Measurements from ENCODE around the gene OR7G1.

The OR7G1 gene, protein sequence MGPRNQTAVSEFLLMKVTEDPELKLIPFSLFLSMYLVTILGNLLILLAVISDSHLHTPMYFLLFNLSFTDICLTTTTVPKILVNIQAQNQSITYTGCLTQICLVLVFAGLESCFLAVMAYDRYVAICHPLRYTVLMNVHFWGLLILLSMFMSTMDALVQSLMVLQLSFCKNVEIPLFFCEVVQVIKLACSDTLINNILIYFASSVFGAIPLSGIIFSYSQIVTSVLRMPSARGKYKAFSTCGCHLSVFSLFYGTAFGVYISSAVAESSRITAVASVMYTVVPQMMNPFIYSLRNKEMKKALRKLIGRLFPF

DNA sequence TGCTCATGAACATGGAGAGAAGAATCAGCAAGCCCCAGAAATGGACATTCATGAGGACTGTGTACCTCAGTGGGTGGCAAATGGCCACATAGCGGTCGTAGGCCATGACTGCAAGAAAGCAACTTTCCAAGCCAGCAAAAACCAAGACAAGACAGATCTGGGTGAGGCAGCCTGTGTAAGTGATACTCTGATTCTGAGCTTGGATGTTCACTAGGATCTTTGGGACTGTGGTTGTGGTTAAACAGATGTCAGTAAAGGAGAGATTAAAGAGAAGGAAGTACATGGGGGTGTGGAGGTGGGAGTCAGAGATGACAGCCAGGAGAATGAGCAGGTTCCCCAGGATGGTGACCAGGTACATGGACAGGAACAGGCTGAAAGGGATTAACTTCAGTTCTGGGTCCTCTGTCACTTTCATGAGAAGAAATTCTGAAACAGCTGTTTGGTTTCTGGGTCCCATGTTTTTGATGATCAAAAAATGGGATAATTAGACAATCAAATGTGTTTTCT is at the start of gene OR7G1:
Gene OR7G1, minus strand, starts transcription at position 457 of the 507 bp plus-strand sequence. Its CDS starts 0 bp downstream, at position 457.
- DNase-seq, result no peak

DNA sequence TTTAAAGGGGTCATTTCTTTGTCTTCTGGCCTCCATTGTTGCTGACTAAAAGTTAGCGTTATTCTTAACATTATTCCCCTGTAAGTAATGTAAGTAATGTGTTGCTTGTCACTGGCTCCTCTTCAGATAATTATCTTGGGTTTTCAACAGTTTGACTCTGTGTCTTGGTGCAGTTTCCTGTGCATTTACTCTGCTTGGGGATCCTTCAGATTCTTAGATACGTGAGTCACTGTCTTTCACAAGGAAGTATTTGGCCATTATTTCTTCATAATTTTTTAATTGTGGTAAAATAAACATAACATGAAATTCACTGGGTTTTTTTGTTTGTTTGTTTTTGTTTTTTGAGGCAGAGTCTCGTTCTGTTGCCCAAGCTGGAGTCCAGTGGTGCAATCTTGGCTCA is 49.7 kb upstream of the OR7G1 start:
- DNase-seq, result no peak

DNA sequence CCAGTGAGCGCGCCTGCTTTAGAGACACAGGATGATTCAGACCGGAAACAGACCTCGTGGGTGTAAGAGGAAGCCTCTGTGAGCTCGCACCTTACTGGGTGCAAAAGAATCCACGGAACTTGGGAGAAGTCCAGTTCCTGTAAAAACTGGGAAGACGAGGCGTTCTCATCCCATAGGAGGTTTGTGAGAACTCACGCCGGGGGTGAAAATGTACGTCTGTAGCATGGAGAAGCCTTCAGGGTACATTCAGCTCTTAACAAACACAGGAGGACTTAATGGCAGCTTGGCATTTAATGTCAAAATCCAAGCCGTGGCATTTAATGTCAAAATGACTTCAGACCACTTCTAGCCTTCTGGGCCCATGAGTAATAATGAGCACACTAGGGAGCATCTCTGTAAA is 45.9 kb upstream of the OR7G1 start:
- DNase-seq, result no peak

DNA sequence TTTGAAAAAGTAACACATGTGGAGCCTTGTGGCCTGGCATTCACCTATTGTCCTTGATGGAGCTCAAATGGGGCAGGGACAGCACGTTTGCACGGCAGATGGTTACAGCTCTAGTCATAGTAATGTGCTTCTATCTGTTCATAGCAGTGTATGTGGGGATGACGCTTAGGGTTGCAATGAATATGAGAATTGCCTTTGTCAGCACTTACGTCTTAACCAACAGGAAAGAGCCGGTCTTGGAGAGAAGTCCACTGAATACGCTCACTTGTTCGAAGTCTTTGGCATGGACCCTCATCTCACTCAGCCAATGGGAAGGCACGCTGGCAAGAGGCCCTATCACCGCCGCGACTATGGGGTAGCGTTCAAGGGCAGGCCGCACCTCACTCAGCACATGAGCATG is 44.3 kb upstream of the OR7G1 start:
- no peak for DNase-seq

DNA sequence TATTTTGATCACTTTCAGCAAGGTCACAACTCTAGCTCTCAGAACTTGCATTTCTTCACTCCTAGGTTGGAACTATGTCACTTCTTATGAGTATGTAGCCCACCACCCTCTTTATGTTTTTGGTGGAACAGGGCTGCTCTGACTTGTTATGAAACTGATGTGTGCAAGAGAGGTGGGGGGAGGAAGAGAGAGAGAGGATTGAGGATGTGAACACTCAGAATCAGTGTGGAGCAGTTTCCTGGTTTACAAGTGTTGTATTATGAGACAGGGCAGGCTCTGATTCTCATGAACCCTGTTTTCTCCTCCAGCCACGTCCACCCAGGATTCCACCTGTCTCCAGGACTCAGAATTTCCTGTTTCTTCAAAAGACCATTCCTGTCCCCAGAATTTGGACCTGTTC is 40.7 kb upstream of the OR7G1 start:
- no peak for DNase-seq

DNA sequence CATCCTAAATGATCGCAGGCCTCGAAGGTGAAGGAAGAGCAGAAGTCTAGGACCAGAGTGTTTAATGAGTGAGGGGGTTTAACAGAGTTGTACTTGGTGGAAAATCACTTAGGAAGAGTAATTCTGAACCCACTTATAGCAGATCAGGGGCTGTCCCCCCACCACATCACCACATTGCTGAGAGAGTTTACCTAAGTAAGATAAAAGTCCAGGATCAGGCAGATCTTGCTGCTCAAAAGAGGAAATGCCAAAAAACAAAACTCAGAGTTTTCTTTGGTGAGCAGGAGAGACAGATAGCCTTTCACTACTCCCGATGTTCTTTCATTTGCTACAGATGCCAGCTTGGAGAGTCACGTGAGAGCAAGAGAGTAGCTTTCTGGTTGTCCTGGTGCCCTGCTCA is 40.0 kb upstream of the OR7G1 start:
- DNase-seq, result no peak

DNA sequence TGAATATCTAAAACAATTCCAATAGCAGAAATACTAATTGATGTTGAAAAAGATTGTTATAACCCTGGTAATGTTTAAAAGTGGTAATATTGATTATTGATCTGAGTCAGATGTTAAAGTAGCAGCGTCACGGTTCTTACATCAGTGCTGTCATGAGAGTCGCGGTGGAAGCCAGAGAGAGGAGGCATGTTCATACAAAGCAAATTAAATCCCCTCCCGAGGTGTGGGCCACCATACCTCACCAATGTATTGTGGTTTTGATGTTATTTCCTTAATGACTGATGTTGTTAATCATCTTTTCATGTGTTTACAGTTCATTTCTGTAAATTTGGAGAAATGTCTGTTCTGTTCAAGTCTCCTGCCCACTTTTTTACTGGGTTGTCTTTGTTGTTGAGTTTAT is 35.8 kb upstream of the OR7G1 start:
- DNase-seq, result no peak

DNA sequence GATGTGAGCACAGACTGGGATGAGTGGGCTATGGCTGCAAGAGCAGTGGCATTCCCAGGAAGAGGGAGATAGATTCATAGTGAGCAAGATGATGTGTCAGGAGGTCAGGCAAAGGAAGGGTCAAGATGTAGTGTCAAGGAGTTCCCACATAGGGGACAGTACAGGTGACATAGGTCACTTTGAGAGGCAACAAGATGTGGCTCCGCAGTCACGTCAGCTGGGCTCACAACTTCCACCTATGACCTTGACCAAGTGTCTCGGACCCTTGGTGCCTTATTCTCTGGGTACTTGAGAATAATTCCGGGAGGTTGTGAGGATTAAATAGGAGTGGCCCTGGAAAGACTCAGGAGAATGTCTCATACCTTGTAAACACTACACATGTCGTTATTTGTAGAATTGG is 35.1 kb upstream of the OR7G1 start:
- DNase-seq, result no peak

DNA sequence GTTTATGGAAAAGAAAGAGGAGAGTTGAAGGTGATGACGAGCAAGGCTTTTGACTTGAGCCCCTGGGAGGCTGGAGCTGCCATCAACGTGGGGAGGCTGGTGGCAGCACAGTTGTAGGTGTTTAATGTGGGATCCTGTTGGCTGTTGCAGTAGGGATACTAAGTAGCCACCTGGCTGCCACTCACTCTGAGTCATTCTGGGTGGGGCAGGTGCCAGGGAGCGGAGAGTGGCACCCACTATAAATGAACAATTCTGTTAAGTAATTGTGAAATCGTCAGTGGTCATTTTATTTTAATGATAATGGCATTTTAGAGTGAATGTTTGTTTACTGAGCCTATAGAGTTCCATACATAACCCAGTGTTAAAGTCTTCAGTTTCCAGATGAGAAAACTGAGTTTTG is 34.4 kb upstream of the OR7G1 start:
- DNase-seq, result no peak

DNA sequence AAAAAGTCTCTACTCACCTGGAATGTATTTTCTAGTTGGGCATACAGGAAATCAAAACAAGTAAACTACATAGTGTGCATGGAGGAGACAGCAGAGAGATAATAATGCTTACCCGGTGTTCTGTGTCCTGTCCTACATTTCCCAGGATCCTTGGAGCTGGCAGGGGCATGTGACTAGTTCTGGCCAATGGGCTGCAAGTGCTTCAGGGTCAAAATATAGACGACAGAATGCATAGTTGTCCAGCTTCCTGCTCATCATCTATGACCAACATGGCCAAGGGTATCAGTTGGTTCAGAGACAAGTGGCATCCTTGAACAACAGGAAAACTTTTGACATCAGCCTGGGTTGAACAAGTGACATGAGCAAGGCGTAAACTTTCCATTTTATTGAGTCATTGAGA is 33.1 kb upstream of the OR7G1 start:
- no peak for DNase-seq

DNA sequence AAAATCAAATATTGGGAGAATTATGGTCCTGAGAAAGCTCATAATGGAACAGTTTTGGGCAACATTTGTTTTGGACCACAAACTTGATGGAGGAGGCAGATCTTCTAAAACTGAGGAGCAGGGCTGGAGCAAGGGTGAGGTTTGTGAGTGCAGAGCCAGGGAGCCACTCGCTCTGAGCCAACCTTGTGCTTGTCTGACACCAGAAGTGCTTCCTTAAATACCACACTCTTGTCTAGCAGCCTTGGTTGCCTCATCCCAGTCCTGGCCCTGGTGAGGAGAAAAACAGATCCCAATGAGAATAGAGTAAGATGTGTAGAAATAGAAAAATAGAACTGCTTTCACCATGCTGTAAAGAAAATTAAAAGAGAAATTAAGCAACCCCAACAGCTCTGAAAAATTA is 31.3 kb upstream of the OR7G1 start:
- no peak for DNase-seq

DNA sequence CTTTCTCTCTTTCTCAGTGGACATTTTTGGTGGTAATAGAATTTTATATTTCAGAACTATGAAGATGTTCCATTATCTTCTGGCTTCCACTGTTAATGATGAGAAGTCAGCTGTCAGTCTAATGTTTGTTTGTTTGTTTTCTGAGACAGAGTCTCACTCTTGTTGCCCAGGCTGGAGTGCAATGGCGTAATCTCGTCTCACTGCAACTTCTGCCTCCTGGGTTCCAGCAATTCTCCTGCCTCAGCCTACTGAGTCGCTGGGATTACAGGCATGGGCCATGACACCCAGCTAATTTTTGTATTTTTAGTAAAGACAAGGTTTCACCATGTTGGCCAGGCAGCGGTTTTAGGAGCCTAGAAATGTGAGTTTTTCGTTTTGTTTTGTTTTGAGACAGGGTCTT is 29.4 kb upstream of the OR7G1 start:
- no peak for DNase-seq

DNA sequence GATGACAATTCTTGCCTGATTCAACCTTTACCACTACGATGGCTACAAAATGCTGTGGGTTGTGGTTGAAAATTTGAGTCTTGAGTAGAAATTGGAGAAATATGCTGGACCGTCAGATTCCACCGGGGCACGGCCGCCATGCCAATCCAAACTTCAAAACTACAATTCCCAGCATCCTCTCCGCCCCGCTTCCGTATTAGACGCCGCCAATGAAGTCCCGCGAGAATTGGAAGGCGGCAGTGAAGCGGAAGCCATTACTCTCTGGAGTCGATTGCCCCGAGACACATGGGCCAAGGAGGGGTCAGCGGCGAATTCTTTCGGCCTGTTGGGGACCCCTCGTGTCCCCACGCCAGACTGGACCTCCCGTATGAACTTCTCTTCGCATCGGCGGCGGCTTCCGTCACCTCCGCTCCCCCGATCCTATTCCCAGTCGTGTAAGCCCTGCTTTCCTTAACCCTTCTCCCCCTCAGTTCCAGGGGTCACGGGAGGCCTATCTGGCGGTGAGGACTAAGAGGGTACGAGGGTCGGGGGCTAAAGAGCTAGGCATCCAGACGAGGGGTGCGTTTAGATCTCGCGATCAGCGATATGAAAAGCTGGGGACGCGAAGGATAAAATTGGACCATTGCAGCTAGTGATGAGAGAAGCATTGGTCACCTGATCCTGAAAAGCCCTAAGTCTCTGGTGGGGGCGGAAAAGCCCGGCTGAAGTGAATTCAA is 24.8 kb upstream of the OR7G1 start, which contains the start of gene ZNF317:
Gene ZNF317, plus strand, starts transcription at position 239 of the 716 bp plus-strand sequence. CDS start 15,620 bp downstream, outside the sequence.
- peak; percentile 93 for DNase-seq

DNA sequence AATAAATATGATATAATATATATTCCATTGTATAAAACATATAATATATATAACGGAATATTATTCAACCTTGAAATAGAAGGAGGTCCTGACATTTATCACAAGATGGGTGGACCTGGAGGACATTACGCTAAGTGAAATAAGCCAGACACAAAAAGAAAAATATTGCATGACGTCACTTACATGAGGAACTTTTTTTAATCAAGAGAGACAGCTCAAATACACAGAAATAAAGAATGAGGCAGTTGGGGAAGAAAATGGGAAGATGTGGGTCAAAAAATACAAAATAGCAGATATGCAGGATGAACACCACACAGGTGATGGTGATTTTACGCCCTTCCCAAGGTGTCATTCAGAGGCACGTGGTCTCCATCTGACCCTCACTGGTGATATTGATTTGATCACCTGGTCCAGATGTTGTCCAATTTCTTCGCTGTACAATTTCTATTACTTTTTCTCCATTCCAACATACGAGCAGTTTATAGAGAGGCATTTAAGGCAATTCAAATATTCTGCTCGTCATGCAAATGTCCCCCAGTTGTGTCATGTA is 24.1 kb upstream of the OR7G1 start:
- DNase-seq, result no peak

DNA sequence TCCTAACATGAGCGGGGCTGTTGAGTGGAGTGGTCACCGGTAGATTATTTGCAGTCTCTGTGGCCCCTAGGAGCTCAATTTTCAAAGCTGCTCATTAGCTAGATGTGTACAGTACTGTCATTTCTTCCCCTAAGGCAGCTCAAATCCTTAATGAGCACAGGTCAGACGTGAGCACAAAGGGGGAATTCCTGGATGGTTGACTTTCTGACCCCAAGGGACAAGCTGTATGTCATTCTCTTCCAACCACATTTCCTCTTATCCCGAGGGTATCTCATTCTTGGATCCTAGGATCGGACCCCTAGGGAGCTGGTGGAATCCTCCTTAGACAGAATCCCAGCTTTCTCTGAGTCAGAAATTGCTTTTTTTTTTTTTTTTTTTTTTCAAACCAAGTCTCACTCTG is 16.9 kb upstream of the OR7G1 start:
- DNase-seq, result no peak

DNA sequence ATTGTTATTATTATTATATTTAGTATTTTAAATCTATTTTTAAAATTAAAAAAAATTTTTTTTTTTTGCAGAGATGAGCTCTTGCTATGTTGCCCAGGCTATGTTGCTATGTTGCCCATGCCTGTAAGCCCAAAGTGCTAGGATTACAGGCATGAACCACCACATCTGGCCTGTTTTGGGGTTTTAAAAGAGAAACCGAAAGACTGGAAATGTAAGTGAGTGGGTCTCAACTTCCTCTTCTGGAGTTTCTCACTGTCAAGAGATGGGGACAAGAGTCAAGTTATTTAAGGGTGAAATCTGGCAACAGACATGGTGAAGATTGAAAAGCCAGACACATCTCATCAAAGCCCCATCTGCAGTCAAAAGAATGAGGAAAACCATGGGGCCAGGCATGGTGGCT is 15.4 kb upstream of the OR7G1 start:
- DNase-seq, result no peak

DNA sequence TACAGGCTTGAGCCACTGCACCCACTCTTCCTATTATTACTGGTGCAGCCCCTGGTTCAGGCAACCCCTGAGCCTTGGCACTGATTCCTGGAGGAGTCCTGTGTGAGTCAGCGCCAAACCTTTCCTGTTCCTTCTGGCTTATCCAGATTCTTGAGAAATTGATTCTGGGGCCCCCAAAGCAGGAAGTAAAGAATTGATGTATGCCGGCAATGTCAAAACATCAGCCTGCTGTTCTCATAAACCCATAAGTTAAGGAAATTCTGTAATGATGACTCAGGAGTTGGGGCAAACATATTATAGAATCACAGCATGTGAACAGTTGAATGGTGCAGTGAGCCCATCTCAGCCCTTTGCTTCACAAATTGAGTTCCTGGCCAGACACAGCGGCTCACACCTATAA is 12.6 kb upstream of the OR7G1 start:
- DNase-seq, result no peak

DNA sequence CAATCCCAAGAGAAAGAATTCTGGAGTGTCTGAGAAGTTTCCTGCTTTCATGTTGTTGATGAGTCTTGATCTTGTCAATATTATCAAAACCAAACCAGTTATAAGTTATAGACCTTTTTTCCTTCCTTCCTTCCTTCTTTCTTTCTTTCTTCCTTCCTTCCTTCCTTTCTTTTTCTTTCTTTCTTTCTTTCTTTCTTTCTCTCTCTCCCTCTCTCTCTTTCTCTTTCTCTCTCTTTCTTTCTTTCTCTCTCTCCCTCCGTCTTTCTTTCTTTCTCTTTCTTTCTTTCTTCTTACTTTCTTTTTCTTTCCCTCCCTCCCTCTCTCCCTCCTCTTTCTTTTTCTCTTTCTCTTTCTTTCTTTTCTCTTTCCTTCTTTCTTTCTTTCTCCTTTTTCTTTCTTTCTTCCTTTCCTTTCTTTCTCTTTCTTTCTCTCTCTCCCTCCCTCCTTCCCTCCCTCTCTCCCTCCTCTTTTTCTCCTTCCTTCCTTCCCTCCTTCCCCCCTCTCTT is 11.4 kb upstream of the OR7G1 start, which contains the start of gene OR7G3:
Gene OR7G3, minus strand, starts transcription at position 51 of the 506 bp plus-strand sequence. Its CDS starts 0 bp downstream, at position 51.
- no peak for DNase-seq

DNA sequence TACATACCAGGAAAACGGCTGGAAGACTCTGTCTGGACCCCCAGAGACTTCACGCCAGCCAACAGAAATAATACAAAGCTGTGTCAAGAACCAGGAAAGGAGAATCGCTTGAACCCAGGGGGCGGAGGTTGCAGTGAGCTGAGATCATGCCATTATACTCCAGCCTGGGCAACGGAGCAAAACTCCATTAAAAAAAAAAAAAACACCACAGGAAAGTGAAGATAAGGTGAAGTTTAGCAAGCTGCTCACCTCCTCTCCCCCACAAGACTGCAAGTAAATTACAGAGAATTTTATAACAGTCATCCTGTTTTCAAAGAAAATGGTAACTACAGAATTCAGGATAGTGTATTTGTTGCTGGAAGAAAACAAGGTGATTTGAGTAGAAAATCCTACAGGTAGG is 984 bp upstream of the OR7G1 start:
- no peak for DNase-seq

DNA sequence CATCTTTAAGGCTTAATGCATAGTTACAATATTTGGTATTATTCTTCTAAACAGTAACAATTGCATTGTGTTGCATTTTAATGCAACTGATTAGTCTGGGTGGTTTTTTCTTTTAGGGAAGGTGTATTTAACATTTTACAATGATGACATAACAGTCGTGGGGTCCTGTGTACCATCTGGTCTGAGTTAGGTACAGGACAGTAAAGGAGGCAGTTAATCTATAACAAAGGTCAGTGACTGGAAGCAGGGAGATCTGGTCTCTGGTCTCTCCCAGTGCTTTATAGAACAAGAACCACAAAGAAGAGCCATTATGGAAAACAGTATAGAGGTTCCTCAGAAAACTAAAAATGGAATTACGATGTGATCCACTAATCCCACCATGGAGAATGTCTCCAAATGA is 5.6 kb downstream of the OR7G1 start:
- DNase-seq, result no peak

DNA sequence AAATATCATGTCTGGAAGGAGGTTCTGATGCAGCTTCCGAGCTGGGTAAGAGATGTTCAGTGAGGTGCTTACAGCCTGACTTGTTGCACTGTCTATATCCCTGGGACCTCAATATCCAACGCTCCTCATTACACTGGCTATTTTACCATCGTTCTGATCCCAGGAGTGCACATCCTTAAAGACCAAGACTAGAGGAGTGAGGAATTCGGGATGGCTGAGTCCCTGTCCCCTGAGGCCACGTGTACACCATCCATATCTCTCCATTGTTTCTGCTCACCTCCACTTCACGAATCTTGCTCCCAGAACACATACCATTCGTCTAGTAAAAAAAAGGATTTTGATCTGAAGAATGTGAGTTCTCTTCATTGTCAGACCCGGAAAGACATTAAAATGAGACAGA is 8.2 kb downstream of the OR7G1 start, which contains the start of gene OR7G2:
Gene OR7G2, minus strand, starts transcription at position 101 of the 400 bp plus-strand sequence. CDS start 4,232 bp downstream, outside the sequence.
- no peak for DNase-seq

DNA sequence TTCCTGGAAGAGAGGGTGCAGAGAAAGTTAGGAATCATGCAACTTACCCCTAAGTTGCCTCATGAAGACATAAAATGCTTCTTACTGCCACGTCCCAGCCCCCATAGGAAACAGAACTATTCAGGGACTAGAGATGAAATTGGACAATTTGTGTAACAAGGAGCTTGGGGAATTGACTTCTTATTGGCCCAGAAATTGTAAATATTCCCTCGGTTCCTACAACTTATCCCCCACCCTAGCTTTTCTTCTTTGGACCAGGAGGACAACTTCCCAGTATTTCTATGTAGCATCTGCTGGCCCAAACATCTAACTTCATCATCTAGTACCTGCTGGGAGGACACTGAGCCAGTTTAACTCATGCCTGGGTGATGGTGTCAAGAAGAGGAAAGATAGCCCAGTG is 28.8 kb downstream of the OR7G1 start, which contains the start of gene OR1M1:
Gene OR1M1, plus strand, starts transcription at position 301 of the 400 bp plus-strand sequence. CDS start 6,184 bp downstream, outside the sequence.
- DNase-seq, result no peak

DNA sequence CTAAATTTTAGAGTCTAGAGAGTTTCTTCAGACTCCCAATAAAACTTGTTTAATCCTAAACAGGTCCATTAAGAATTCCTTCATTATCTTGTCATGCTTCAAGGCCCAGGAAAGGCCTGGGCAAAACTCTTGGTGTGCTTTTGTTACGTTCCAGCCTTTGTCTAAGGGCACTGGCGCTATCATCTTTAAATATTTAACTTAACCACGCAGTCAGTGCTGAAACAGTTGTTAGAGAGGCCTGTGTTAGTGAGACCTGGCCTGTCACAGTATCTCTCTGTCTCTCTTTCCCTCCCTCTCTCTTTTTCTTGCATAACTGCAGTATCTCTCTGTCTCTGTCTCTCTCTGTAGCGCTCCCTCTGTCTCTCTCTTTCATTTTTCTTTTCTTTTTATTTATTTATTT is 36.9 kb downstream of the OR7G1 start:
- no peak for DNase-seq
